Stimulated activated CD8-positive, alpha-beta memory T cell treated with anti-CD3 and anti-CD28 coated beads, Interleukin-12 subunit alpha, Interleukin-12 subunit beta, amount 100 ng/mL, for 24 hours (primary cell): Measurements from ENCODE around the gene GNA12.
"Not testable (repeated sequence)": the region's sequence is repeated elsewhere in the genome, so short reads cannot be mapped to it uniquely, and the experiment has no call there.

ENCODE experiments used
- DNase-seq: peaks from one replicate; pipeline ENCODE4 v3.0.0-alpha.2; 2020; ENCODE audit errors: extremely low read depth

The GNA12 gene

GRCh38 chr7:2691011-2691707, 152.9 kb downstream of the GNA12 start:
- DNase-seq = no peak

- DNase-seq = no peak
Observed at GRCh38 chr7:2689951-2690705, 154.0 kb downstream of the GNA12 start.

- no peak for DNase-seq
Observed at GRCh38 chr7:2689343-2689847, 154.7 kb downstream of the GNA12 start.

- no peak for DNase-seq
Observed at GRCh38 chr7:2688409-2689342, 155.4 kb downstream of the GNA12 start.

GRCh38 chr7:2687881-2688318, 156.2 kb downstream of the GNA12 start, which contains the start of gene AMZ1:
AMZ1 (plus strand) TSS chr7:2688202; CDS start chr7:2700452, 12,250 bp downstream.
- no peak for DNase-seq

GRCh38 chr7:2687338-2687869, 156.7 kb downstream of the GNA12 start:
- no peak for DNase-seq

- no peak for DNase-seq
Observed at GRCh38 chr7:2686101-2686500, 158.0 kb downstream of the GNA12 start.

- no peak for DNase-seq
Observed at GRCh38 chr7:2684501-2684900, 159.6 kb downstream of the GNA12 start.

- DNase-seq = no peak
Observed at GRCh38 chr7:2681929-2682799, 161.9 kb downstream of the GNA12 start.

- no peak for DNase-seq
Observed at GRCh38 chr7:2680792-2681490, 163.2 kb downstream of the GNA12 start.

- DNase-seq = no peak
Observed at GRCh38 chr7:2680256-2680655, 163.9 kb downstream of the GNA12 start.

GRCh38 chr7:2679135-2680127, 164.7 kb downstream of the GNA12 start:
- not testable (repeated sequence) for DNase-seq

- DNase-seq = not testable (repeated sequence)
Observed at GRCh38 chr7:2678454-2678853, 165.7 kb downstream of the GNA12 start.
